K562 (cell line): ENCODE data around the gene DENND2A.

Source experiments
- C11orf30 ChIP-seq: fragments of 450-650 bp; IDR thresholded peaks from 2 replicates; pipeline ENCODE4 v1.6.1; 2016; ENCODE audit warnings: low read depth, mild to moderate bottlenecking
- CEBPB ChIP-seq: fragments of 450-650 bp; IDR thresholded peaks from 2 replicates; pipeline ENCODE4 v1.6.1; 2016; ENCODE audit warnings: missing genetic modification characterization, missing compliant biosample characterization
- CHD2 ChIP-seq: IDR thresholded peaks from 2 replicates; pipeline ENCODE4 v1.6.1; 2011; ENCODE audit warnings: low read depth, low read length
- CTCF ChIP-seq, 3 experiments: IDR thresholded peaks in 2 of 3; conservative IDR thresholded peaks in 1 of 3; 2 replicates each; pipeline ENCODE4 v1.5.1; 2011 to 2012; ENCODE audit warnings: low read length in 3 of 3, mild to moderate bottlenecking in 3 of 3, control low read depth in 2 of 3, improper control_type of control experiment in 1 of 3, inconsistent platforms in 1 of 3, low read depth in 1 of 3, mixed read lengths in 1 of 3, moderate library complexity in 1 of 3; ENCODE audit not compliant: insufficient read depth in 2 of 3
- E2F8 ChIP-seq: fragments of 450-650 bp; IDR thresholded peaks from 2 replicates; pipeline ENCODE4 v1.7.1; 2018; ENCODE audit warnings: mild to moderate bottlenecking, low read depth; ENCODE audit not compliant: partially characterized antibody
- GATA2 ChIP-seq: sonication (generic); formaldehyde crosslinking; IDR thresholded peaks from 2 replicates; pipeline ENCODE4 v1.4.0; 2020; ENCODE audit warnings: mild to moderate bottlenecking, missing genetic modification reagents
- MAFF ChIP-seq: IDR thresholded peaks from 2 replicates; pipeline ENCODE4 v1.6.1; 2012; ENCODE audit warnings: low read length, improper control_type of control experiment
- MAX ChIP-seq: sonication (generic); formaldehyde crosslinking; IDR thresholded peaks from 2 replicates; pipeline ENCODE4 v1.9.0; 2022; ENCODE audit warnings: mild to moderate bottlenecking, missing genetic modification reagents
- MCM7 ChIP-seq, 2 experiments: fragments of 450-650 bp; IDR thresholded peaks; 2 replicates each; pipeline ENCODE4 v1.6.1; 2016 to 2018
- NRF1 ChIP-seq, 2 experiments: fragments of 450-650 bp; IDR thresholded peaks in 1 of 2; conservative IDR thresholded peaks in 1 of 2; 2 replicates each; pipeline ENCODE4 v1.6.1; 2014; ENCODE audit warnings: mild to moderate bottlenecking in 2 of 2
- TAF1 ChIP-seq: IDR thresholded peaks from 2 replicates; pipeline ENCODE4 v1.6.1; 2011; ENCODE audit warnings: mild to moderate bottlenecking, low read length, moderate library complexity; ENCODE audit not compliant: insufficient read depth, control insufficient read depth, severe bottlenecking; ENCODE audit errors: extremely low read depth
- TF ChIP-seq, protein P1 (sequence below), 2 experiments: fragments of 200-800 bp in 1 of 2; sonication (Bioruptor generic) in 1 of 2; sonication (generic) in 1 of 2; formaldehyde crosslinking in 1 of 2; IDR thresholded peaks in 1 of 2; conservative IDR thresholded peaks in 1 of 2; 2 replicates each; pipeline versions ENCODE4 v1.5.0 to v1.6.1; 2016 to 2020; ENCODE audit warnings: missing compliant biosample characterization in 1 of 2, missing genetic modification characterization in 1 of 2, missing genetic modification reagents in 1 of 2

DNA sequence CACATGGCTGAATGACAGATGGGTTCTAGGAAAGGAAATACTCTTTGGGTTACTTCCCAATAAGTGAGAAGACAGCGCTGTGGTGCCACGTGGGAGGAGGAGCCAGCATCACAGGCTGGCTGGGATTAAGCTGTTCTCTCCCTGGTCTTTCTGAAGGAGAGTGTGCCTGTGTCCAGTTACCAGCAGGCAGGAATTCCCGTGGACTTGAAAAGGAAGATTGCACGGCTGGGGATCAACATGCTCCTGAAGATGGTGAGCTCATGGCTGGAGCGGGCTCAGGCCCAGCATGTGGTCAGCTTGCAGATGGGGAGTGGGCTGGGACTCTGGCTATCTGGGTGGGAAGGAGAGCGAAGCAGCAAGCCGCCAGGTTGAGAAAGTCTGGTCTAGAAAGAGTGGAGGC lies 40.3 kb upstream of the DENND2A start:
- TF ChIP-seq CHD2 (no peak), CTCF (IDR thresholded peaks at IDR 0.05 in 2 of 3, conservative IDR thresholded peaks at IDR 0.05 in 1 of 3; ENCODE audit: insufficient read depth in 2 of 3, low read depth in 1 of 3, low read length in 3 of 3) (no peak), TAF1 (no peak), C11orf30 (no peak), MAX (no peak), CEBPB (tag) (no peak), GATA2 (CRISPR knock-in tag) (no peak), MAFF (no peak), NRF1 (conservative IDR thresholded peaks at IDR 0.05 in 1 of 2, IDR thresholded peaks at IDR 0.05 in 1 of 2) (no peak), E2F8 (no peak), MCM7 (IDR thresholded peaks at IDR 0.05) (no peak)
- TF ChIP-seq, protein P1, sequence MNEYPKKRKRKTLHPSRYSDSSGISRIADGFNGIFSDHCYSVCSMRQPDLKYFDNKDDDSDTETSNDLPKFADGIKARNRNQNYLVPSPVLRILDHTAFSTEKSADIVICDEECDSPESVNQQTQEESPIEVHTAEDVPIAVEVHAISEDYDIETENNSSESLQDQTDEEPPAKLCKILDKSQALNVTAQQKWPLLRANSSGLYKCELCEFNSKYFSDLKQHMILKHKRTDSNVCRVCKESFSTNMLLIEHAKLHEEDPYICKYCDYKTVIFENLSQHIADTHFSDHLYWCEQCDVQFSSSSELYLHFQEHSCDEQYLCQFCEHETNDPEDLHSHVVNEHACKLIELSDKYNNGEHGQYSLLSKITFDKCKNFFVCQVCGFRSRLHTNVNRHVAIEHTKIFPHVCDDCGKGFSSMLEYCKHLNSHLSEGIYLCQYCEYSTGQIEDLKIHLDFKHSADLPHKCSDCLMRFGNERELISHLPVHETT (CRISPR knock-in tag; conservative IDR thresholded peaks at IDR 0.05 in 1 of 2, IDR thresholded peaks at IDR 0.05 in 1 of 2), result no peak
